ENCODE measurements around the gene CEP164. TPM values are rescaled to one million over a fixed set of nuclear protein-coding genes. Genes with fewer than 3 reads are reported as not detected.

CEP164 gene
- total and polyA plus RNA-seq, 2 of the 4 experiments (the other 2 are of a cell fraction): 23.3 to 26.9 TPM

DNA sequence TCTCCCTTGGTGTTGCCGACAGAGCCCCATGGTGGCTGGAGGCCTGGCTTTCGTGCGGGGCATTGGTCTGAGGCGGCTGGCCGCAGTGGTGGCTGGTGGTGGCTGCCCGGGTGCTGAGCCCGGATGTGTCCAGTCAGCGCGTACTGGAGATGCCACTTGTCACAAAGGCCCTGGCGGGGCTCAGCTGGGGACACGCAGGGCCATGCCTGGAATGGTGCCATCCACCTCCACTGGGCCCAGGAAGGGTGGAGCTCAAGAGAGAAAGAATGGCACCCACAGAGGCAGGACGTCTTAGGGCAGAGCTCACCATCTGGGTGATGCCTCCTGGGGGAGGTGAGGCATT, 92.5 kb downstream of the CEP164 start:
- Histone ChIP-seq H3K4me3 (ENCODE audit: insufficient read depth, low read depth, low read length) (no peak overlapping the region), H4K20me1 (ENCODE audit: insufficient read depth, low read length) (no peaks in the 10 kb centered on the region), H3K79me1 (ENCODE audit: low read depth in 1 of 2, low read length in 2 of 2) (no peaks in the 10 kb centered on the region), H2BK5ac (ENCODE audit: low read depth, low read length, poor library complexity, severe bottlenecking) (no peak overlapping the region), H3K27ac (ENCODE audit: insufficient read depth, low read length) (no peak overlapping the region), H2BK20ac (ENCODE audit: low read depth, low read length) (no peak overlapping the region), H3K36me3 (ENCODE audit: control insufficient read depth, insufficient read depth, low read length) (no peaks in the 10 kb centered on the region), H3K56ac (ENCODE audit: extremely low read depth, insufficient read depth, low read length) (no peak overlapping the region), H3K9ac (ENCODE audit: low read depth, low read length) (no peak overlapping the region), H3K18ac (ENCODE audit: low read depth, low read length) (no peak overlapping the region), H3K23ac (ENCODE audit: low read depth, low read length) (no peak overlapping the region), H4K5ac (ENCODE audit: low read depth, low read length) (no peak overlapping the region), H3K9me3 (ENCODE audit: control insufficient read depth, insufficient read depth, low read length) (no peaks in the 10 kb centered on the region), H3K4me2 (ENCODE audit: low read depth, low read length) (no peak overlapping the region), H2AK9ac (replicated peaks; ENCODE audit: low read depth, low read length, poor library complexity) (no peak overlapping the region), H3K14ac (replicated peaks; ENCODE audit: low read depth, low read length) (no peak overlapping the region), H3K9me1 (ENCODE audit: insufficient read depth, low read length) (no peaks in the 10 kb centered on the region), H3K27me3 (ENCODE audit: control insufficient read depth, insufficient read depth, low read length) (peaks cover 19% of the 10 kb centered on the region), H4K91ac (ENCODE audit: insufficient read depth, low read depth, low read length) (no peak overlapping the region), H2BK120ac (ENCODE audit: low read depth, low read length) (no peak overlapping the region), H3K4me1 (ENCODE audit: control insufficient read depth, insufficient read depth, low read length) (no peaks in the 10 kb centered on the region), H2AFZ (replicated peaks; ENCODE audit: low read length, poor library complexity) (no peak overlapping the region), H2AK5ac (ENCODE audit: low read depth, low read length) (no peak overlapping the region), H4K8ac (ENCODE audit: low read depth in 2 of 2, low read length in 2 of 2) (no peak overlapping the region), H3K4ac (ENCODE audit: low read depth, low read length) (no peak overlapping the region), H2BK15ac (ENCODE audit: low read depth, low read length) (no peak overlapping the region)
- POLR2A ChIA-PET (ENCODE audit: unreplicated experiment): no interaction called here
- CTCF ChIA-PET: no interaction called here
- dilution Hi-C loops (cut with HindIII; ENCODE audit: low sequenced_read_pairs, unreplicated experiment): no loop called here
- no peak for ATAC-seq (ENCODE audit: low read depth)
- intact Hi-C loops (cut with micrococcal nuclease): no loop called here
- 100% methylated on average over 2 of the region's 12 CpGs; no CpG with 5 or more reads in 1 of the 2 experiments for WGBS, 2 experiments (ENCODE audit: extremely low coverage in 2 of 2, insufficient read length in 1 of 2)
- DNase-seq: no peak
- no peak for TF ChIP-seq RFX5 (IDR thresholded peaks at IDR 0.05; ENCODE audit: low read depth, low read length)
- TF ChIP-seq RCOR1 (IDR thresholded peaks at IDR 0.05; ENCODE audit: insufficient replicate concordance, low read length): no peak
- TF ChIP-seq, protein P1, sequence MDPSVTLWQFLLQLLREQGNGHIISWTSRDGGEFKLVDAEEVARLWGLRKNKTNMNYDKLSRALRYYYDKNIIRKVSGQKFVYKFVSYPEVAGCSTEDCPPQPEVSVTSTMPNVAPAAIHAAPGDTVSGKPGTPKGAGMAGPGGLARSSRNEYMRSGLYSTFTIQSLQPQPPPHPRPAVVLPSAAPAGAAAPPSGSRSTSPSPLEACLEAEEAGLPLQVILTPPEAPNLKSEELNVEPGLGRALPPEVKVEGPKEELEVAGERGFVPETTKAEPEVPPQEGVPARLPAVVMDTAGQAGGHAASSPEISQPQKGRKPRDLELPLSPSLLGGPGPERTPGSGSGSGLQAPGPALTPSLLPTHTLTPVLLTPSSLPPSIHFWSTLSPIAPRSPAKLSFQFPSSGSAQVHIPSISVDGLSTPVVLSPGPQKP (IDR thresholded peaks at IDR 0.05; ENCODE audit: borderline replicate concordance, low read depth, low read length): no peak
- TF ChIP-seq NFE2L2 (IDR thresholded peaks at IDR 0.05; ENCODE audit: low read depth, low read length): no peak
- no peak for TF ChIP-seq POLR2A (IDR thresholded peaks at IDR 0.05; ENCODE audit: low read depth, low read length)
- TF ChIP-seq, protein P2, sequence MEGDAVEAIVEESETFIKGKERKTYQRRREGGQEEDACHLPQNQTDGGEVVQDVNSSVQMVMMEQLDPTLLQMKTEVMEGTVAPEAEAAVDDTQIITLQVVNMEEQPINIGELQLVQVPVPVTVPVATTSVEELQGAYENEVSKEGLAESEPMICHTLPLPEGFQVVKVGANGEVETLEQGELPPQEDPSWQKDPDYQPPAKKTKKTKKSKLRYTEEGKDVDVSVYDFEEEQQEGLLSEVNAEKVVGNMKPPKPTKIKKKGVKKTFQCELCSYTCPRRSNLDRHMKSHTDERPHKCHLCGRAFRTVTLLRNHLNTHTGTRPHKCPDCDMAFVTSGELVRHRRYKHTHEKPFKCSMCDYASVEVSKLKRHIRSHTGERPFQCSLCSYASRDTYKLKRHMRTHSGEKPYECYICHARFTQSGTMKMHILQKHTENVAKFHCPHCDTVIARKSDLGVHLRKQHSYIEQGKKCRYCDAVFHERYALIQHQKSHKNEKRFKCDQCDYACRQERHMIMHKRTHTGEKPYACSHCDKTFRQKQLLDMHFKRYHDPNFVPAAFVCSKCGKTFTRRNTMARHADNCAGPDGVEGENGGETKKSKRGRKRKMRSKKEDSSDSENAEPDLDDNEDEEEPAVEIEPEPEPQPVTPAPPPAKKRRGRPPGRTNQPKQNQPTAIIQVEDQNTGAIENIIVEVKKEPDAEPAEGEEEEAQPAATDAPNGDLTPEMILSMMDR (conservative IDR thresholded peaks at IDR 0.05; ENCODE audit: low read depth, low read length): no peak
- no peak for TF ChIP-seq SMC3 (IDR thresholded peaks at IDR 0.05; ENCODE audit: low read depth, low read length)
- no peak for TF ChIP-seq CHD1 (IDR thresholded peaks at IDR 0.05; ENCODE audit: low read depth, low read length)
- TF ChIP-seq MXI1 (IDR thresholded peaks at IDR 0.05; ENCODE audit: borderline replicate concordance, low read depth, low read length): no peak
- TF ChIP-seq MAFK (IDR thresholded peaks at IDR 0.05; ENCODE audit: low read depth, low read length): no peak
- no peak for TF ChIP-seq CEBPB (IDR thresholded peaks at IDR 0.05; ENCODE audit: low read depth, low read length)
- TF ChIP-seq BHLHE40 (IDR thresholded peaks at IDR 0.05; ENCODE audit: low read depth, low read length): no peak
- TF ChIP-seq, protein P3, sequence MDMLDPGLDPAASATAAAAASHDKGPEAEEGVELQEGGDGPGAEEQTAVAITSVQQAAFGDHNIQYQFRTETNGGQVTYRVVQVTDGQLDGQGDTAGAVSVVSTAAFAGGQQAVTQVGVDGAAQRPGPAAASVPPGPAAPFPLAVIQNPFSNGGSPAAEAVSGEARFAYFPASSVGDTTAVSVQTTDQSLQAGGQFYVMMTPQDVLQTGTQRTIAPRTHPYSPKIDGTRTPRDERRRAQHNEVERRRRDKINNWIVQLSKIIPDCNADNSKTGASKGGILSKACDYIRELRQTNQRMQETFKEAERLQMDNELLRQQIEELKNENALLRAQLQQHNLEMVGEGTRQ (IDR thresholded peaks at IDR 0.05; ENCODE audit: low read depth, low read length): no peak
- no peak for TF ChIP-seq RAD21 (IDR thresholded peaks at IDR 0.05; ENCODE audit: low read length)
- TF ChIP-seq FOS (IDR thresholded peaks at IDR 0.05; ENCODE audit: low read depth, low read length): no peak
- TF ChIP-seq MAZ (IDR thresholded peaks at IDR 0.05; ENCODE audit: borderline replicate concordance, low read depth, low read length): no peak
- in situ Hi-C loops (cut with MboI; ENCODE audit: low sequenced_read_pairs): no loop called here
- BruUV-seq (replicated peaks): no TSS peak

Measured in IMR-90 (cell line).